ENCODE data around the gene SH3PXD2B.

SH3PXD2B gene

GRCh38 chr5:172486451-172486850 lies 32.1 kb upstream of the SH3PXD2B start:
- no peak for TF ChIP-seq CTCF (IDR thresholded peaks at IDR 0.05; ENCODE audit: low read depth, low read length, missing control alignments)
- H3K4me3 ChIP-seq (ENCODE audit: low read depth, low read length): no peak overlapping the region
- DNase-seq (ENCODE audit: low read depth): no peak

DNA sequence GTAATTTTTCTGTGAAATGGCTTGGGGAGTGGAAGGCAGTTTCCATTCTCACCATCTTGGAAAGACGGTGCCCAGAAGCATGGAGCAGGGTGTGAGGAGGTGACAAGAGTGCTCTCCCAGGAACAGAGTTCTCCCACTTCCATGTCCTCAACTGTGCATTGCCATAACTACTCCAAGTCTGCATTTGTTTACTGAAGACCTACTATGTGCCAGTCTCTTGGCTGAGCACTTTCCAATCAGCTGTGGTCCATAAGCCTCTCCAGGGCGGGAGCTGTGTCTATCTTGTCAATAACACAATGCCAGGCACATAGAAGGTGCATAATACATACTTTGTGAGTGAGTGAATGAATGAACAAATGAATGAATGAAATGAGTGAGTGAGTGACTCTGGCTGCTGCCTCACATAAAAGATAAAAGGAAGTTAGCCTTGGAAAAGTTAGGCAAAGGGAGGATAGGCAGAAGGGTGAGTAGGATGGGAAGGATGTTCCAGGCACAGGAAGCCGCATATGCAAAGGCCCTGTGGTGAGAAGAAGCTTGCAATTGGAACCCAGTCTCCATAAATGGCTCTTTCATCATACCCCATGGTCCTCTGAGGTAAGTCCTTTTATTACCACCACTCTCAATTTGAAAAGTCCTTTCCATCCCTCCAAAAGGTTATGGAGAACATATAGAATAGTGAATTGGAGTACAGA lies 31.3 kb upstream of the SH3PXD2B start:
- no peak overlapping the region for H3K4me3 ChIP-seq (ENCODE audit: low read depth, low read length)
- DNase-seq (ENCODE audit: low read depth): no peak
- no peak for TF ChIP-seq CTCF (IDR thresholded peaks at IDR 0.05; ENCODE audit: low read depth, low read length, missing control alignments)

DNA sequence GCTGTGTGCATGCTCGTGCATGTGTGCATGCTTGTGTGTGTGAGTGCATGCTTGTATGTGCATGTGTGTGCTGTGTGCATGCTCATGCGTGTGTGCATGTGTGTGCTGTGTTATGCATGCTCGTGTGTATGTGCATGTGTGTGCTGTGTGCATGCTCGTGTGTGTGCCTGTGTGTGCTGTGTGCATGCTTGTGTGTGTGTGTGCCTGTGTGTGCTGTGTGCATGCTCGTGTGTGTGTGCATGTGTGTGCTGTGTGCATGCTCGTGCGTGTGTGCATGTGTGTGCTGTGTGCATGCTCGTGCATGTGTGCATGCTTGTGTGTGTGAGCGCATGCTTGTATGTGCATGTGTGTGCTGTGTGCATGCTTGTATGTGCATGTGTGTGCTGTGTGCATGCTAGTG lies 30.3 kb upstream of the SH3PXD2B start:
- no peak overlapping the region for H3K4me3 ChIP-seq (ENCODE audit: low read depth, low read length)
- no peak for DNase-seq (ENCODE audit: low read depth)
- TF ChIP-seq CTCF (IDR thresholded peaks at IDR 0.05; ENCODE audit: low read depth, low read length, missing control alignments): no peak

- no peak overlapping the region for H3K4me3 ChIP-seq (ENCODE audit: low read depth, low read length)
- DNase-seq (ENCODE audit: low read depth): no peak
- TF ChIP-seq CTCF (IDR thresholded peaks at IDR 0.05; ENCODE audit: low read depth, low read length, missing control alignments): no peak
Observed at GRCh38 chr5:172482156-172483020, 28.1 kb upstream of the SH3PXD2B start.

DNA sequence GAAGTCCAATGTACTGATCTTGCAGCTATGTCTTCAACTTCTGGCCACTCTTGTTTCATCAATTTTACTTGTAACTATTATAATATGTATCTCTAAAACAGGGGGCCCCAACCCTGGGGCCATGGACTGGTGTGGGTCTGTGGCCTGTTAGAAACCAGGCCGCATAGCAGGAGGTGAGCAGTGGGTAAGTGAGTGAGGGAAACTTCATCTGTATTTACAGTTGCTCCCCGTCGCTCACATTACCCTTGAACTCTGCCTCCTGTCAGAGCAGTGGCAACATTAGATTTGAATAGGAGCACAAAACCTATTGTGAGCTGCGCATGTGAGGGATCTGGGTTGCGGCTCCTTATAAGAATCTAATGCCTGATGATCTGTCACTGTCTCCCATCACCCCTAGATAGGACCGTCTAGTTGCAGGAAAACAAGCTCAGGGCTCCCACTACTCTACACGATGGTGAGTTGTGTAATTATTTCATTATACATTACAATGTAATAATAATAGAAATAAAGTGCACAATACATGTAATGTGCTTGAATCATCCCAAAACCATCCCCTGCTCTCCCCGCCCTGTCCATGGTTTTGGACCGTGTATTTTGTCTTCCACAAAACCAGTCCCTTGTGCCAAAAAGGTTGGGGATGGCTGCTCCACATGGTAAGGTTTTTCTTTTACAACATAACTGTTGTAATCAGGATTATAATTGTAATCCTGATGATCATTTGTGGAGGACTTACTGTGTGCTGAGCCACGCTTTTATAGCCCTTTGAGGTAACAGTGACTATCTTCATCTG lies 26.9 kb upstream of the SH3PXD2B start:
- no peak overlapping the region for H3K4me3 ChIP-seq (ENCODE audit: low read depth, low read length)
- no peak for TF ChIP-seq CTCF (IDR thresholded peaks at IDR 0.05; ENCODE audit: low read depth, low read length, missing control alignments)
- DNase-seq (ENCODE audit: low read depth): no peak

- DNase-seq (ENCODE audit: low read depth): no peak
- H3K4me3 ChIP-seq (ENCODE audit: low read depth, low read length): no peak overlapping the region
Observed at GRCh38 chr5:172479784-172480115, 25.4 kb upstream of the SH3PXD2B start.

More at GRCh38 chr5:172479784-172480115, 25.4 kb upstream of the SH3PXD2B start:
- TF ChIP-seq CTCF (IDR thresholded peaks at IDR 0.05; ENCODE audit: low read depth, low read length, missing control alignments): no peak

All from GM12864 (cell line).